ENCODE results near the gene PTPN14.
"Not testable (repeated sequence)": the region's sequence is repeated elsewhere in the genome, so short reads cannot be mapped to it uniquely, and the experiment has no call there.

The PTPN14 gene

GRCh38 chr1:214523124-214523824, 28.1 kb downstream of the PTPN14 start:
- WGBS (ENCODE audit: extremely low coverage, insufficient coverage, low lambda C conversion rate), result 100% methylated on average over 1 of the region's 8 CpGs

GRCh38 chr1:214521458-214521857, 29.9 kb downstream of the PTPN14 start:
- not testable (repeated sequence) for DNase-seq; H4K8ac ChIP-seq (ENCODE audit: low read depth, low read length); H3K27me3 ChIP-seq (ENCODE audit: insufficient read depth, low read length, poor library complexity); H3K4me1 ChIP-seq (ENCODE audit: control insufficient read depth, low read depth, low read length); H3K18ac ChIP-seq (ENCODE audit: low read length); H2BK120ac ChIP-seq (ENCODE audit: low read depth, low read length); H4K5ac ChIP-seq (ENCODE audit: low read length); H3K27ac ChIP-seq (ENCODE audit: low read depth, low read length); H3K4ac ChIP-seq (ENCODE audit: low read depth, low read length); H3K4me2 ChIP-seq (ENCODE audit: low read length); H3K4me3 ChIP-seq (ENCODE audit: low read length); H2BK5ac ChIP-seq (ENCODE audit: low read length); H3K23ac ChIP-seq (ENCODE audit: low read length); H3K56ac ChIP-seq (ENCODE audit: low read length); H2AK5ac ChIP-seq (ENCODE audit: low read length); H3K9ac ChIP-seq (ENCODE audit: low read length); H2BK15ac ChIP-seq (replicated peaks; ENCODE audit: low read depth); H3K36me3 ChIP-seq (ENCODE audit: control insufficient read depth, insufficient read depth, low read length)
- Histone ChIP-seq H3K79me2 (ENCODE audit: control insufficient read depth, insufficient read depth, low read length) (peaks cover 77% of the 10 kb centered on the region), H3K79me1 (ENCODE audit: low read length) (peaks cover 12% of the 10 kb centered on the region)
- WGBS (ENCODE audit: extremely low coverage, insufficient coverage, low lambda C conversion rate), result no CpG with 5 or more reads among the region's 9 CpGs

More at GRCh38 chr1:214523124-214523824, 28.1 kb downstream of the PTPN14 start:
- Histone ChIP-seq H3K4me3 (ENCODE audit: low read length) (no peak overlapping the region), H4K8ac (ENCODE audit: low read depth, low read length) (no peak overlapping the region), H2BK15ac (replicated peaks; ENCODE audit: low read depth) (no peak overlapping the region), H3K56ac (ENCODE audit: low read length) (no peak overlapping the region), H3K4me2 (ENCODE audit: low read length) (no peak overlapping the region), H2BK120ac (ENCODE audit: low read depth, low read length) (no peak overlapping the region), H2AK5ac (ENCODE audit: low read length) (no peak overlapping the region), H4K5ac (ENCODE audit: low read length) (no peak overlapping the region), H3K36me3 (ENCODE audit: control insufficient read depth, insufficient read depth, low read length) (no peaks in the 10 kb centered on the region), H3K4me1 (ENCODE audit: control insufficient read depth, low read depth, low read length) (peaks cover 4% of the 10 kb centered on the region), H3K23ac (ENCODE audit: low read length) (no peak overlapping the region), H3K79me2 (ENCODE audit: control insufficient read depth, insufficient read depth, low read length) (peaks cover 79% of the 10 kb centered on the region), H3K27ac (ENCODE audit: low read depth, low read length) (no peak overlapping the region), H3K18ac (ENCODE audit: low read length) (no peak overlapping the region), H3K27me3 (ENCODE audit: insufficient read depth, low read length, poor library complexity) (no peaks in the 10 kb centered on the region), H3K79me1 (ENCODE audit: low read length) (peaks cover 8% of the 10 kb centered on the region), H2BK5ac (ENCODE audit: low read length) (no peak overlapping the region), H3K9ac (ENCODE audit: low read length) (no peak overlapping the region), H3K4ac (ENCODE audit: low read depth, low read length) (no peak overlapping the region)
- no peak for DNase-seq

DNA sequence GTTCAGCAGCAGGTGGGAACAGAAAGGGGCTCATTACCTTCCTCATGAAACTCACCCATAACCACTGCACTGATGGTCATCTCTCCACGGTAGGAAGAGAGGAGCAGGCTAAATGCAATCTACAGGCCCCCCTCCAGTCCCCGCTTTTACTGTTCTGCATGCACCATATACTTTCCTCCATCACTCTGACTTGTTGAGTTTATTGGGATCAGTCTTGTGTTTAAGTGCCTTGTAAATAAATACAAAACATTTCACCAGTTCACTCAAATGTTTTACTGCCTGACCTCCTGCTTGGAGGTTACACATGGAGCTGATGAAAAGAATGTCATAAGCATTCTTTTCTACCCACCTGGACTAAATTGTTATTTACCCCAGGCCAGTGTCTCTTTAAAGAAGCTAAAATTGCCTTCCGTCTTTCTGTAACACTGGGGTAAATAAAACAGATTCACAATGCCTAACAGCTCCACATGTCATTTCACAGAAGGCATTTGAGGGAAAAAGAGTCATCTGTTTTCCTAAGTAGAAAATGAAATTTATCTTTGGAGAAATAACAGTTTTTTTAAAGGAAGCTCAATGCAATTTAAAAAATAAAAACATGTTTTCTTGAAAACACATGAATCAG, 30.7 kb downstream of the PTPN14 start:
- H3K79me1 ChIP-seq (ENCODE audit: low read length), result peaks cover 13% of the 10 kb centered on the region
- no peak overlapping the region for H3K9ac ChIP-seq (ENCODE audit: low read length)
- H3K36me3 ChIP-seq (ENCODE audit: control insufficient read depth, insufficient read depth, low read length), result no peaks in the 10 kb centered on the region
- H3K27ac ChIP-seq (ENCODE audit: low read depth, low read length), result no peak overlapping the region
- H2AK5ac ChIP-seq (ENCODE audit: low read length), result no peak overlapping the region
- H2BK15ac ChIP-seq (replicated peaks; ENCODE audit: low read depth), result no peak overlapping the region
- no CpG with 5 or more reads among the region's 3 CpGs for WGBS (ENCODE audit: extremely low coverage, insufficient coverage, low lambda C conversion rate)
- H3K4me2 ChIP-seq (ENCODE audit: low read length), result no peak overlapping the region
- no peak overlapping the region for H2BK120ac ChIP-seq (ENCODE audit: low read depth, low read length)
- no peak overlapping the region for H3K18ac ChIP-seq (ENCODE audit: low read length)
- peaks cover 79% of the 10 kb centered on the region for H3K79me2 ChIP-seq (ENCODE audit: control insufficient read depth, insufficient read depth, low read length)
- no peak overlapping the region for H4K5ac ChIP-seq (ENCODE audit: low read length)
- no peak for DNase-seq
- no peak overlapping the region for H3K23ac ChIP-seq (ENCODE audit: low read length)
- no peaks in the 10 kb centered on the region for H3K27me3 ChIP-seq (ENCODE audit: insufficient read depth, low read length, poor library complexity)
- no peak overlapping the region for H3K4me3 ChIP-seq (ENCODE audit: low read length)
- no peak overlapping the region for H2BK5ac ChIP-seq (ENCODE audit: low read length)
- H3K4ac ChIP-seq (ENCODE audit: low read depth, low read length), result no peak overlapping the region
- H3K4me1 ChIP-seq (ENCODE audit: control insufficient read depth, low read depth, low read length), result peaks cover 13% of the 10 kb centered on the region
- H4K8ac ChIP-seq (ENCODE audit: low read depth, low read length), result no peak overlapping the region
- H3K56ac ChIP-seq (ENCODE audit: low read length), result no peak overlapping the region

GRCh38 chr1:214518361-214518760, 33.0 kb downstream of the PTPN14 start:
- Histone ChIP-seq H3K36me3 (ENCODE audit: control insufficient read depth, insufficient read depth, low read length) (no peaks in the 10 kb centered on the region), H2BK5ac (ENCODE audit: low read length) (no peak overlapping the region), H3K4me3 (ENCODE audit: low read length) (no peak overlapping the region), H3K18ac (ENCODE audit: low read length) (no peak overlapping the region), H4K5ac (ENCODE audit: low read length) (no peak overlapping the region), H3K23ac (ENCODE audit: low read length) (no peak overlapping the region), H2AK5ac (ENCODE audit: low read length) (no peak overlapping the region), H2BK120ac (ENCODE audit: low read depth, low read length) (no peak overlapping the region), H3K9ac (ENCODE audit: low read length) (no peak overlapping the region), H3K27ac (ENCODE audit: low read depth, low read length) (no peak overlapping the region), H3K4ac (ENCODE audit: low read depth, low read length) (no peak overlapping the region), H3K56ac (ENCODE audit: low read length) (no peak overlapping the region), H3K79me2 (ENCODE audit: control insufficient read depth, insufficient read depth, low read length) (peaks cover 70% of the 10 kb centered on the region), H4K8ac (ENCODE audit: low read depth, low read length) (no peak overlapping the region), H3K4me2 (ENCODE audit: low read length) (no peak overlapping the region), H3K79me1 (ENCODE audit: low read length) (peaks cover 9% of the 10 kb centered on the region), H3K4me1 (ENCODE audit: control insufficient read depth, low read depth, low read length) (peaks cover 23% of the 10 kb centered on the region), H2BK15ac (replicated peaks; ENCODE audit: low read depth) (no peak overlapping the region), H3K27me3 (ENCODE audit: insufficient read depth, low read length, poor library complexity) (no peaks in the 10 kb centered on the region)
- no peak for DNase-seq

DNA sequence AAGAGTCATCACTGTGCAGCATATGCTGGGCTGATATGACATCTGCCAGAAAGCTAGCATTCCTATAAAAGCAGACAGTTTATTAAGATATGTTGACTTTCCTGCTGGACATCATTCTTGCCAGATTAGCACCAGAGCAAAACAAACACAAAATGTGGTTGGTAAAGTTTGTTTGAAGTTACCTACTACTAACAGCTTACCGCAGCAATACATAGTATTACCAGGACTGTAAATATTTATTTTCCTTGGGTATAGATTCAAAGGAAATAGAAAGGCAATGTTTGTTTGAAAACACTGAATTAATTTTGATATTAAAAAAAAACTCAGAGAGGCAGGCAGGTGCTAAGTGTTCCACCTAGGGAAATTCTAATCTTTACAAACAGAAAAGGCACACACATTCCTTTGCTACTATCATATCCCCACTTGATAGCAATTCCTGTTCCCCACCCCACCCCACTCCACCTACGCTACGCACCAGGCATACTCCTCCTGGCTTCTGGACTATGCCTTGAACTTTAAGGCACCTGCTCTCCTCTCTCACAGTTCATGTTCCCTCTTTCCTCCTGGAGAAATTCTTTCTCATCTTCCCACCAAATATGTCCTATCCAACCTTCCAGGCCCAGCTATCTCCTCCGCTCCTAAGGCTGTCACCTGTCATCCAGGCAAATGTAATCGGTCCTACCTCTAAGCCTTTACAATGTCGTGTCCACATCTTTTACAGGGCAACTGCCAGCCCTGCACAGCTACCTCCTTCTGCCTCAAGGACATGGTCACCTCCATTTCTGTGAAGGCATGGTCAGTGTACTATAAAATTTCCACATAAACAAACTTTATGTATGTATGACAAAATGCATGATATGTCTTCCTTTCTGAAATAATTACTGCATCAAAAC, 34.7 kb downstream of the PTPN14 start:
- Histone ChIP-seq H3K36me3 (ENCODE audit: control insufficient read depth, insufficient read depth, low read length) (no peaks in the 10 kb centered on the region), H3K27ac (ENCODE audit: low read depth, low read length) (no peak overlapping the region), H4K5ac (ENCODE audit: low read length) (no peak overlapping the region), H3K23ac (ENCODE audit: low read length) (no peak overlapping the region), H3K79me1 (ENCODE audit: low read length) (peaks cover 14% of the 10 kb centered on the region), H3K27me3 (ENCODE audit: insufficient read depth, low read length, poor library complexity) (no peaks in the 10 kb centered on the region), H2BK15ac (replicated peaks; ENCODE audit: low read depth) (peak overlapping the region; percentile 99), H4K8ac (ENCODE audit: low read depth, low read length) (no peak overlapping the region), H3K18ac (ENCODE audit: low read length) (peak overlapping the region; percentile 68), H3K4me2 (ENCODE audit: low read length) (no peak overlapping the region), H2BK5ac (ENCODE audit: low read length) (no peak overlapping the region), H3K56ac (ENCODE audit: low read length) (no peak overlapping the region), H3K4me3 (ENCODE audit: low read length) (no peak overlapping the region), H3K9ac (ENCODE audit: low read length) (no peak overlapping the region), H2BK120ac (ENCODE audit: low read depth, low read length) (no peak overlapping the region), H3K79me2 (ENCODE audit: control insufficient read depth, insufficient read depth, low read length) (peaks cover 71% of the 10 kb centered on the region), H3K4ac (ENCODE audit: low read depth, low read length) (no peak overlapping the region), H3K4me1 (ENCODE audit: control insufficient read depth, low read depth, low read length) (peaks cover 23% of the 10 kb centered on the region), H2AK5ac (ENCODE audit: low read length) (no peak overlapping the region)
- no CpG with 5 or more reads among the region's 6 CpGs for WGBS (ENCODE audit: extremely low coverage, insufficient coverage, low lambda C conversion rate)
- no peak for DNase-seq
